HCT116 (cell line): Measurements from ENCODE around the gene FBXL13. TPM values are rescaled to one million over a fixed set of nuclear protein-coding genes. Genes with fewer than 3 reads are reported as not detected.
"Not testable (repeated sequence)": the region's sequence is repeated elsewhere in the genome, so short reads cannot be mapped to it uniquely, and the experiment has no call there.

Experiments used
- ATAC-seq: fragments of 200-7000 bp; cut with Tn5 transposase; 2 replicates; pipeline ENCODE4 v1.9.1; 2020; ENCODE audit warnings: mild to moderate bottlenecking, moderate library complexity
- BruUV-seq: library from RNA; stranded (reverse); fragments of 400-500 nt; replicated peaks from 2 replicates; lab custom pipeline; 2021; lab: Mats Ljungman, UMichigan
- CTCF ChIA-PET: fragments of 300-600 bp; sonication (Branson Sonifier 250); formaldehyde crosslinking; loops from one replicate; lab custom pipeline; 2021; ENCODE audit warnings: antibody characterized with exemption; lab: Charles Lee
- POLR2A ChIA-PET: fragments of 300-600, 350-600 bp; sonication (Branson Sonifier 250); formaldehyde crosslinking; loops from one replicate; lab custom pipeline; 2021; ENCODE audit warnings: antibody characterized with exemption; lab: Charles Lee
- RAD21 ChIA-PET, 2 experiments: fragments of 300-600 bp; sonication (Branson Sonifier 250); formaldehyde crosslinking; loops; one replicate each; lab custom pipeline; 2023; ENCODE audit warnings: low total read pairs in 2 of 2; ENCODE audit not compliant: uncharacterized antibody in 2 of 2, unreplicated experiment in 2 of 2, low non-redundant PET in 1 of 2; lab: Charles Lee
- DNase-seq: peaks from one replicate; pipeline ENCODE4 v3.0.0-alpha.2; 2010; ENCODE audit warnings: low read depth, low spot score
- H2AFZ ChIP-seq: fragments of 200-600 bp; shearing (Covaris generic), sonication (generic); 2 replicates; pipeline ENCODE4 v1.6.1; 2017; ENCODE audit warnings: low read depth, mixed run types, mixed read lengths, antibody characterized with exemption, low read length; ENCODE audit not compliant: poor library complexity, severe bottlenecking
- H3K27ac ChIP-seq: 2 replicates; pipeline ENCODE4 v1.5.1; 2012; ENCODE audit warnings: low read depth, low read length
- H3K27me3 ChIP-seq: fragments of 200-600 bp; sonication (generic); 2 replicates; pipeline ENCODE4 v1.6.1; 2016; ENCODE audit warnings: mixed run types, low read length, mixed read lengths; ENCODE audit not compliant: insufficient read depth
- H3K36me3 ChIP-seq, 2 experiments: fragments of 200-500 bp in 1 of 2; fragments of 200-600 bp in 1 of 2; sonication (Bioruptor generic) in 1 of 2; sonication (generic) in 1 of 2; 2 replicates each; pipeline versions ENCODE4 v1.5.1 to v1.6.1; 2014 to 2016; ENCODE audit warnings: low read length in 2 of 2, inconsistent platforms in 1 of 2, mixed read lengths in 1 of 2, mixed run types in 1 of 2; ENCODE audit not compliant: insufficient read depth in 2 of 2, control insufficient read depth in 1 of 2
- H3K4me1 ChIP-seq, 2 experiments: fragments of 200-600 bp in 1 of 2; sonication (generic) in 1 of 2; 2 replicates each; pipeline versions ENCODE4 v1.5.1 to v1.6.1; 2012 to 2017; ENCODE audit warnings: low read length in 2 of 2, inconsistent platforms in 1 of 2, mild to moderate bottlenecking in 1 of 2, mixed read lengths in 1 of 2, mixed run types in 1 of 2, moderate library complexity in 1 of 2; ENCODE audit not compliant: insufficient read depth in 2 of 2, control insufficient read depth in 1 of 2
- H3K4me2 ChIP-seq: fragments of 200-600 bp; sonication (generic); 2 replicates; pipeline ENCODE4 v1.6.1; 2017; ENCODE audit warnings: mixed run types, low read length, mixed read lengths
- H3K4me3 ChIP-seq, 2 experiments: fragments of 200-600 bp in 1 of 2; sonication (generic) in 1 of 2; replicated peaks in 1 of 2; 2 replicates each; pipeline ENCODE4 v1.5.1; 2011 to 2016; ENCODE audit warnings: low read length in 2 of 2, control low read depth in 1 of 2, low read depth in 1 of 2, mild to moderate bottlenecking in 1 of 2, mixed read lengths in 1 of 2, mixed run types in 1 of 2
- H3K79me2 ChIP-seq: fragments of 200-600 bp; sonication (generic); 2 replicates; pipeline ENCODE4 v1.6.1; 2017; ENCODE audit warnings: mild to moderate bottlenecking, mixed run types, low read length, moderate library complexity, mixed read lengths; ENCODE audit not compliant: insufficient read depth
- H3K9ac ChIP-seq: fragments of 200-600 bp; sonication (generic); 2 replicates; pipeline ENCODE4 v1.6.1; 2016; ENCODE audit warnings: low read length, mixed read lengths
- H3K9me2 ChIP-seq: fragments of 200-600 bp; sonication (generic), shearing (Covaris generic); 2 replicates; pipeline ENCODE4 v1.6.1; 2017; ENCODE audit warnings: mixed run types, mild to moderate bottlenecking, moderate library complexity; ENCODE audit not compliant: insufficient read depth
- H3K9me3 ChIP-seq, 2 experiments: fragments of 200-500 bp in 1 of 2; fragments of 200-600 bp in 1 of 2; sonication (Bioruptor generic) in 1 of 2; sonication (generic) in 1 of 2; 2 replicates each; pipeline ENCODE4 v1.6.1; 2014 to 2017; ENCODE audit warnings: low read length in 2 of 2, mixed read lengths in 2 of 2, inconsistent platforms in 1 of 2, low read depth in 1 of 2, mild to moderate bottlenecking in 1 of 2, mixed run types in 1 of 2, moderate library complexity in 1 of 2; ENCODE audit not compliant: control insufficient read depth in 1 of 2, insufficient read depth in 1 of 2
- H4K20me1 ChIP-seq: fragments of 200-600 bp; sonication (generic), shearing (Covaris generic); 2 replicates; pipeline ENCODE4 v1.6.1; 2017; ENCODE audit warnings: mixed run types, mild to moderate bottlenecking, moderate library complexity; ENCODE audit not compliant: insufficient read depth
- ATF3 ChIP-seq: IDR thresholded peaks from 2 replicates; pipeline ENCODE4 v1.6.1; 2012
- CEBPB ChIP-seq: IDR thresholded peaks from 2 replicates; pipeline ENCODE4 v1.6.1; 2012; ENCODE audit warnings: low read depth
- CTCF ChIP-seq, 3 experiments: fragments of 200-600 bp in 1 of 3; sonication (generic) in 1 of 3; IDR thresholded peaks in 2 of 3; conservative IDR thresholded peaks in 1 of 3; 2 replicates each; pipeline ENCODE4 v1.5.1; 2012 to 2017; ENCODE audit warnings: low read depth in 2 of 3, low read length in 2 of 3, antibody characterized with exemption in 1 of 3, borderline replicate concordance in 1 of 3, control low read depth in 1 of 3, mild to moderate bottlenecking in 1 of 3, mixed read lengths in 1 of 3, mixed run types in 1 of 3, moderate library complexity in 1 of 3; ENCODE audit not compliant: insufficient read depth in 1 of 3
- EGR1 ChIP-seq: IDR thresholded peaks from 2 replicates; pipeline ENCODE4 v1.6.1; 2012; ENCODE audit warnings: low read depth
- ELF1 ChIP-seq: IDR thresholded peaks from 2 replicates; pipeline ENCODE4 v1.6.1; 2012; ENCODE audit warnings: low read depth, borderline replicate concordance
- EZH2phosphoT487 ChIP-seq: fragments of 200-600 bp; IDR thresholded peaks from 2 replicates; pipeline ENCODE4 v1.6.1; 2018; ENCODE audit warnings: antibody characterized with exemption, borderline replicate concordance
- FOSL1 ChIP-seq: IDR thresholded peaks from 2 replicates; pipeline ENCODE4 v1.6.1; 2012; ENCODE audit warnings: low read depth
- JUND ChIP-seq: IDR thresholded peaks from 2 replicates; pipeline ENCODE4 v1.6.1; 2012
- POLR2A ChIP-seq: IDR thresholded peaks from 2 replicates; pipeline ENCODE4 v1.7.0; 2011; ENCODE audit warnings: borderline replicate concordance; ENCODE audit not compliant: insufficient read depth, insufficient read length; ENCODE audit errors: extremely low read depth
- RAD21 ChIP-seq: IDR thresholded peaks from 2 replicates; pipeline ENCODE4 v1.6.1; 2012; ENCODE audit warnings: low read depth, mild to moderate bottlenecking
- REST ChIP-seq: IDR thresholded peaks from 2 replicates; pipeline ENCODE4 v1.6.1; 2012; ENCODE audit warnings: low read depth
- SIN3A ChIP-seq: IDR thresholded peaks from 2 replicates; pipeline ENCODE4 v1.6.1; 2012; ENCODE audit warnings: low read depth
- SP1 ChIP-seq: IDR thresholded peaks from 2 replicates; pipeline ENCODE4 v1.6.1; 2012; ENCODE audit warnings: low read depth
- TCF7L2 ChIP-seq: IDR thresholded peaks from 2 replicates; pipeline ENCODE4 v1.7.0; 2011; ENCODE audit warnings: borderline replicate concordance, inconsistent platforms; ENCODE audit not compliant: insufficient read depth, insufficient read length; ENCODE audit errors: extremely low read depth
- ZBTB33 ChIP-seq: IDR thresholded peaks from 2 replicates; pipeline ENCODE4 v1.6.1; 2011; ENCODE audit warnings: mild to moderate bottlenecking, low read length, moderate library complexity; ENCODE audit not compliant: insufficient replicate concordance; ENCODE audit errors: extremely low read depth
- ZNF274 ChIP-seq: fragments of 200-500 bp; sonication (Bioruptor generic); IDR thresholded peaks from 2 replicates; pipeline ENCODE4 v1.6.1; 2014; ENCODE audit warnings: mild to moderate bottlenecking, low read depth, low read length, inconsistent platforms
- intact Hi-C: fragments of 100-400 bp; cut with micrococcal nuclease; formaldehyde crosslinking; loops from 2 replicates; pipeline ENCODE4 v1.10.0; 2022
- total RNA-seq: library from RNA; stranded (reverse); gene quantifications from one replicate; pipeline ENCODE4 v1.2.1, GENCODE V29; 2021; ENCODE audit not compliant: unreplicated experiment

Gene FBXL13
- total RNA-seq, 1 experiment from 2014 or later: 1.0 TPM

- no peaks in the 10 kb centered on the region for H4K20me1 ChIP-seq
- no peaks in the 10 kb centered on the region for H3K4me1 ChIP-seq
- H3K4me3 ChIP-seq: no peak overlapping the region
- DNase-seq (no peak), ATAC-seq (no peak)
- H3K4me2 ChIP-seq: no peak overlapping the region
- no peaks in the 10 kb centered on the region for H3K9me2 ChIP-seq
- CTCF ChIA-PET: no interaction called here
- no peaks in the 10 kb centered on the region for H3K36me3 ChIP-seq
- TF ChIP-seq EZH2phosphoT487 (no peak), REST (no peak), SIN3A (no peak), RAD21 (no peak), TCF7L2 (no peak), FOSL1 (no peak), SP1 (no peak), JUND (no peak), ELF1 (no peak), CEBPB (no peak), ZNF274 (no peak), POLR2A (no peak), ATF3 (no peak), CTCF (IDR thresholded peaks at IDR 0.05 in 2 of 3, conservative IDR thresholded peaks at IDR 0.05 in 1 of 3; ENCODE audit: borderline replicate concordance in 1 of 3, insufficient read depth in 1 of 3, low read depth in 2 of 3, low read length in 2 of 3) (no peak), ZBTB33 (no peak), EGR1 (no peak)
- H3K9me3 ChIP-seq: no peaks in the 10 kb centered on the region
- POLR2A ChIA-PET: no interaction called here
- no TSS peak for BruUV-seq
- no peaks in the 10 kb centered on the region for H3K27me3 ChIP-seq
- H3K27ac ChIP-seq: no peak overlapping the region
- RAD21 ChIA-PET: no interaction called here
- no peak overlapping the region for H2AFZ ChIP-seq
- H3K79me2 ChIP-seq: no peaks in the 10 kb centered on the region
- H3K9ac ChIP-seq: no peak overlapping the region
- intact Hi-C loops: no loop called here
Observed at GRCh38 chr7:102908676-102909075, 165.9 kb downstream of the FBXL13 start.

- POLR2A ChIA-PET, DNase-seq, H4K20me1 ChIP-seq, ATAC-seq, H3K79me2 ChIP-seq, H3K27ac ChIP-seq, BruUV-seq, H3K9me2 ChIP-seq, H2AFZ ChIP-seq, H3K36me3 ChIP-seq, H3K27me3 ChIP-seq, intact Hi-C loops, H3K4me2 ChIP-seq, H3K9me3 ChIP-seq, H3K4me1 ChIP-seq, H3K4me3 ChIP-seq, RAD21 ChIA-PET, CTCF ChIA-PET, H3K9ac ChIP-seq: not testable (repeated sequence)
Observed at GRCh38 chr7:102903576-102903975, 171.0 kb downstream of the FBXL13 start.
